ENCODE measurements around the gene XRCC4.

- TF ChIP-seq CTCF (IDR thresholded peaks at IDR 0.05) (no peak), POLR2A (IDR thresholded peaks at IDR 0.05) (no peak)
Measured at GRCh38 chr5:83376461-83376860, 299.1 kb downstream of the XRCC4 start.
